Breast epithelium (tissue), 4 donors: ENCODE results near the gene SYNGR4. TPM values are rescaled to one million over a fixed set of nuclear protein-coding genes. Genes with fewer than 3 reads are reported as not detected.

ENCODE experiments used
- DNase-seq, 2 donors: peaks; one replicate each; pipeline ENCODE4 v3.0.0-alpha.2; 2019; ENCODE audit warnings: low spot score in 2 of 2
- H3K27ac ChIP-seq, 2 donors: fragments of 200-600 bp; sonication (generic) in 1 of 2; one replicate each; pipeline ENCODE4 v1.5.1; 2016 to 2019; ENCODE audit warnings: mild to moderate bottlenecking in 1 of 2
- H3K27me3 ChIP-seq, 2 donors: fragments of 200-600 bp; sonication (generic) in 1 of 2; one replicate each; pipeline versions ENCODE4 v1.5.1 to v1.6.0; 2017 to 2019; ENCODE audit warnings: control low read depth in 1 of 2, mild to moderate bottlenecking in 1 of 2
- H3K36me3 ChIP-seq: fragments of 200-600 bp; one replicate; pipeline ENCODE4 v1.5.1; 2019
- H3K4me1 ChIP-seq, 2 donors: fragments of 200-600 bp; sonication (generic); one replicate each; pipeline ENCODE4 v1.5.1; 2016 to 2019; ENCODE audit warnings: control low read depth in 1 of 2
- H3K4me3 ChIP-seq, 3 donors: fragments of 200-600 bp; sonication (generic); 1 replicate in 2 of 3; 2 replicates in 1 of 3; pipeline ENCODE4 v1.5.1; 2016 to 2019; ENCODE audit warnings: mild to moderate bottlenecking in 3 of 3, moderate library complexity in 2 of 3
- H3K9me3 ChIP-seq, 2 donors: fragments of 200-600 bp; sonication (generic) in 1 of 2; one replicate each; pipeline ENCODE4 v1.5.1; 2016 to 2019; ENCODE audit warnings: control low read depth in 1 of 2
- POLR2A ChIP-seq: fragments of 450-650 bp; IDR thresholded peaks from one replicate; pipeline ENCODE4 v1.6.1; 2016; ENCODE audit warnings: antibody characterized with exemption, mild to moderate bottlenecking, moderate library complexity
- POLR2AphosphoS5 ChIP-seq, 3 donors: sonication (generic); formaldehyde crosslinking; IDR thresholded peaks; one replicate each; pipeline ENCODE4 v1.6.1; 2017; ENCODE audit warnings: antibody characterized with exemption in 3 of 3
- intact Hi-C: fragments of 100-400 bp; cut with DNase I; formaldehyde crosslinking; loops from one replicate; pipeline ENCODE4 v1.15.1; 2023; ENCODE audit warnings: low total_unique reads
- total RNA-seq, 3 donors: library from RNA; depleted of rRNA; stranded (reverse); fragments of >200 nt; gene quantifications; one replicate each; pipeline ENCODE4 v1.1.0, GENCODE V29; 2016
- TF ChIP-seq, protein P1 (sequence below), 3 donors: fragments of 450-650 bp; IDR thresholded peaks; one replicate each; pipeline ENCODE4 v1.5.1; 2016 to 2017; ENCODE audit warnings: antibody characterized with exemption in 3 of 3, mild to moderate bottlenecking in 3 of 3, moderate library complexity in 3 of 3

SYNGR4 gene
- total RNA-seq, 3 donors from 2014 or later, result not detected

GRCh38 chr19:48342841-48343540, 21.2 kb upstream of the SYNGR4 start:
- intact Hi-C loops, result no loop called here
- no peak overlapping the region for H3K4me3 ChIP-seq
- TF ChIP-seq POLR2A (no peak), POLR2AphosphoS5 (IDR thresholded peaks at IDR 0.05) (no peak)
- TF ChIP-seq, protein P1, sequence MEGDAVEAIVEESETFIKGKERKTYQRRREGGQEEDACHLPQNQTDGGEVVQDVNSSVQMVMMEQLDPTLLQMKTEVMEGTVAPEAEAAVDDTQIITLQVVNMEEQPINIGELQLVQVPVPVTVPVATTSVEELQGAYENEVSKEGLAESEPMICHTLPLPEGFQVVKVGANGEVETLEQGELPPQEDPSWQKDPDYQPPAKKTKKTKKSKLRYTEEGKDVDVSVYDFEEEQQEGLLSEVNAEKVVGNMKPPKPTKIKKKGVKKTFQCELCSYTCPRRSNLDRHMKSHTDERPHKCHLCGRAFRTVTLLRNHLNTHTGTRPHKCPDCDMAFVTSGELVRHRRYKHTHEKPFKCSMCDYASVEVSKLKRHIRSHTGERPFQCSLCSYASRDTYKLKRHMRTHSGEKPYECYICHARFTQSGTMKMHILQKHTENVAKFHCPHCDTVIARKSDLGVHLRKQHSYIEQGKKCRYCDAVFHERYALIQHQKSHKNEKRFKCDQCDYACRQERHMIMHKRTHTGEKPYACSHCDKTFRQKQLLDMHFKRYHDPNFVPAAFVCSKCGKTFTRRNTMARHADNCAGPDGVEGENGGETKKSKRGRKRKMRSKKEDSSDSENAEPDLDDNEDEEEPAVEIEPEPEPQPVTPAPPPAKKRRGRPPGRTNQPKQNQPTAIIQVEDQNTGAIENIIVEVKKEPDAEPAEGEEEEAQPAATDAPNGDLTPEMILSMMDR (IDR thresholded peaks at IDR 0.05), result no peak
- no peaks in the 10 kb centered on the region for H3K27me3 ChIP-seq
- DNase-seq, result no peak
- H3K27ac ChIP-seq, result no peak overlapping the region
- no peaks in the 10 kb centered on the region for H3K4me1 ChIP-seq
- H3K9me3 ChIP-seq, result no peaks in the 10 kb centered on the region
- no peaks in the 10 kb centered on the region for H3K36me3 ChIP-seq

- H3K9me3 ChIP-seq, result no peaks in the 10 kb centered on the region
- no peaks in the 10 kb centered on the region for H3K27me3 ChIP-seq
- intact Hi-C loops, result no loop called here
- no peaks in the 10 kb centered on the region for H3K4me1 ChIP-seq
- no peaks in the 10 kb centered on the region for H3K36me3 ChIP-seq
- no peak for DNase-seq
- no peak overlapping the region for H3K27ac ChIP-seq
- TF ChIP-seq POLR2A (no peak), POLR2AphosphoS5 (IDR thresholded peaks at IDR 0.05) (no peak)
- H3K4me3 ChIP-seq, result no peak overlapping the region
These were observed 19.3 kb upstream of the SYNGR4 start for GRCh38 chr19:48344892-48345291.

DNA sequence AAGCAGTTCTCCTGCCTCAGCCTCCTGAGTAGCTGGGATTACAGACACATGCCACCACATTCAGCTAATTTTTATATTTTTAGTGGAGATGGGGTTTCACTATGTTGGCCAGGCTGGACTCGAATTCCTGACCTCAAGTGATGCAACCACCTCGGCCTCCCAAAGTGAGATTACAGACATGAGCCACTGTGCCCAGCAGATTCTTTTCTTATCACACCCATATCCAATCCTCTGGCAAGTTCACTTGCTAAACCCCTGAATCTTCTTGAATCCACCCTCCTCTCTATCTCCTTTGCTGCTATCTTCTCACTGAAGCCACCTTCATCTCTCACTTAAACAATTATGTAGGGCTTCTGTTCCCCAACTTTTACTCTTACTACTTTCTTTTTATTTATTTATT, 18.0 kb upstream of the SYNGR4 start:
- Histone ChIP-seq H3K27me3 (no peaks in the 10 kb centered on the region), H3K27ac (no peak overlapping the region), H3K4me3 (no peak overlapping the region), H3K4me1 (no peaks in the 10 kb centered on the region), H3K9me3 (no peaks in the 10 kb centered on the region), H3K36me3 (no peaks in the 10 kb centered on the region)
- TF ChIP-seq POLR2AphosphoS5 (IDR thresholded peaks at IDR 0.05) (no peak), POLR2A (no peak)
- TF ChIP-seq, protein P1 (IDR thresholded peaks at IDR 0.05), result no peak
- intact Hi-C loops, result no loop called here
- DNase-seq, result no peak

- H3K4me1 ChIP-seq, result no peaks in the 10 kb centered on the region
- DNase-seq, result no peak
- H3K27me3 ChIP-seq, result no peaks in the 10 kb centered on the region
- TF ChIP-seq POLR2A (no peak), POLR2AphosphoS5 (IDR thresholded peaks at IDR 0.05) (no peak)
- TF ChIP-seq, protein P1 (IDR thresholded peaks at IDR 0.05), result no peak
- H3K4me3 ChIP-seq, result no peak overlapping the region
- H3K36me3 ChIP-seq, result no peaks in the 10 kb centered on the region
- intact Hi-C loops, result no loop called here
- no peak overlapping the region for H3K27ac ChIP-seq
- H3K9me3 ChIP-seq, result no peaks in the 10 kb centered on the region
These were observed 16.1 kb upstream of the SYNGR4 start for GRCh38 chr19:48348045-48348444.

DNA sequence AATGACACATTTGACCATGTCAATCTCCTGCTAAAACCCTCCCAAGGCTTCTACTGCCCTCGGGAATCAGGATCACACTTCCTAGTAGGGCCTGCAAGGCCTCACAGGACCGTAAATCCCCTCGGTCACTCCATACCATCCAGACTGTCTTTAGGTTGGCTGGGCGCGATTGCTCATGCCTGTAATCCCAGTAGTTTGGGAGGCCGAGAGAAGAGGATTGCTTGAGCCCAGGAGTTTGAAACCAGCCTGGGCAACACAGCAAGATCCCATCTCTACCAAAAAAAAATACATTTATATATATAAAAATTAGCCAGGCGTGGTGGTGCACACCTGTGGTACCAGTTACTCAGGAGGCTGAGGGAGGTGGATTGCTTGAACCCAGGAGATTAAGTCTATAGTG, 15.4 kb upstream of the SYNGR4 start:
- Histone ChIP-seq H3K9me3 (no peaks in the 10 kb centered on the region), H3K27me3 (no peaks in the 10 kb centered on the region), H3K4me1 (no peaks in the 10 kb centered on the region), H3K36me3 (no peaks in the 10 kb centered on the region), H3K4me3 (no peak overlapping the region), H3K27ac (no peak overlapping the region)
- no peak for DNase-seq
- no peak for TF ChIP-seq POLR2A
- TF ChIP-seq, protein P1 (IDR thresholded peaks at IDR 0.05), result no peak
- TF ChIP-seq POLR2AphosphoS5 (IDR thresholded peaks at IDR 0.05), result no peak
- intact Hi-C loops, result no loop called here
